CD4-positive, alpha-beta T cell treated with Interleukin-4 for 1 hour (primary cell): ENCODE data around the gene LHFPL2.
A peak's percentile ranks its signal among the peaks of the same experiment; 100 is the strongest.

ENCODE experiments used
- DNase-seq, 2 donors: peaks; one replicate each; pipeline ENCODE4 v3.0.0-alpha.2; 2020 to 2022

Gene LHFPL2

DNA sequence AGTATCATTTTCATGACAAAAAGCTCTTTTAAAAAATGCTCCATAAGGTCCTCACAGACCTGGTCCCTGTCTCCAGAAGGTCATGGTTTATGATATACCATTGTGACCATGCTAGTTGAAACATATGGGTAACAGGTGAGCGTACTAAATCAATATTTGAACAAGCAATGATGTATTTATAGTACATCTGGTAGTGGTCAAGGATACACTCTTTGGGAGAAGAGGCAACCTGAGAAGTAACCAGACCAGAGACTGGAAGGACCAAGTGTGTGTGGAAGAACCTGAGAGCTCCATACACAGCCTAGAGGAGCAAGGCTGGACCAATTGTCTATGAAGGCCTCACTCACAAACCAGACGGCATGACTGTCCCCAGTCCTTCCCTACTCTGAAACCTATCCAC lies 55.1 kb downstream of the LHFPL2 start:
- no peak for DNase-seq

DNA sequence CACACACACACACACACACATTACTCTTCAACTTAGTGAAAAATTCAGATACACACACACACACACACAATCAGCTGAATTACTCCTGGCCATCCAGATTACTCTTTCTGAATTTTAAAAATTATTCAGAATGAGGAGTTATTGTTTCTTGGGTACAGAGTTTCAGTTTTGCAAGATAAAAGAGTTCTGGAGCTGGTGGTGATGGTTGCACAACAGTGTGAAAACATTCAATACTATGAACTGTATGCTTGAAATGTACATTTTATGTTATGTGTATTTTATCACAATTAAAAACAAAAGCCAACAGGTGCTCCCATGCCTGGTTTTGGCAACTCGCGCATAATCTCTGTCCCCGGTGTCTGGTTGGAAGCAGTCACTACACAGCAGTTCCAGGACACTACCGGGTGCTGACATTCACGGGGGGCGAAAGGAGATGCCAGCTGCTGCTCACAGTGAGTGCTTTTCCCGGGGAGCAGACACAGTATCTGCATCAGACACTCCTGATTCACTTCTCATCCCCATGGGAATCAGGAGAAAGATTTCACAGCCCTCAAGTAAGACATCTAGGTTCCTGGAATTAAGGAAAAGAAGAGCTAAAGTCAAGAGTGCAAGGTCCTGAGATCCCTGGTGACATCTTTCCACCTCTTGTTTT lies 55.7 kb downstream of the LHFPL2 start:
- DNase-seq = no peak

DNA sequence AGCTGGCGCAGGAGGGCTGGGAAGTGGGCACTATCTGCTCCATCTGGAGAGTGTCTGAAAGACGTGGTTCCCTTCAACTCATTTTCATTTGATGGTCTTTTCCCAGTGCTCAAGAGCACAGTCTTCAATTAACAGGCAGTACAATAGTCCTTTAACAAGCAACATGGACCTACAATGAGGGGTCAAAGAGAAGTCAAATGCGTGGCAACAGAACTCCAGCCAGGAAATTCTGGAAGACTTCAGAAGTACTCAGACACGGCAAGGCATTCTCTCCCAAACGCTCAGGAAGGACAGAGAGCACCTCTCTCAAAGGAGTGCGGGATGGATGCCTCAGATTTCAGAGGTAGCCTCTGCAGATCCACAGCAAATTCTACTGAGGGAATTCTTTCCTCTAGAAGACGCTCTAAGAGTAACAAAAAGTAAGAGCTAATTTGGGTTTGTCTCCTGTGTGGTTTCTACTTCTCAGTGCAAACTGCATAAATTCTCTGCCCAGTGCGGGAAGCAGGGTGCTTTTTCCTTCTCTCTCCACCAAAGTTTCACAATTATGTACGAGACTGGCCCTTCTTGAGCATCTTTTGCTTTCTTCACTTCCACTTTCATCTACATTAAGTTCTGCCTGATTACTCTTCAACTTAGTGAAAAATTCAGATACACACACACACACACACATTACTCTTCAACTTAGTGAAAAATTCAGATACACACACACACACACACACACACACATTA lies 56.4 kb downstream of the LHFPL2 start:
- no peak for DNase-seq

DNA sequence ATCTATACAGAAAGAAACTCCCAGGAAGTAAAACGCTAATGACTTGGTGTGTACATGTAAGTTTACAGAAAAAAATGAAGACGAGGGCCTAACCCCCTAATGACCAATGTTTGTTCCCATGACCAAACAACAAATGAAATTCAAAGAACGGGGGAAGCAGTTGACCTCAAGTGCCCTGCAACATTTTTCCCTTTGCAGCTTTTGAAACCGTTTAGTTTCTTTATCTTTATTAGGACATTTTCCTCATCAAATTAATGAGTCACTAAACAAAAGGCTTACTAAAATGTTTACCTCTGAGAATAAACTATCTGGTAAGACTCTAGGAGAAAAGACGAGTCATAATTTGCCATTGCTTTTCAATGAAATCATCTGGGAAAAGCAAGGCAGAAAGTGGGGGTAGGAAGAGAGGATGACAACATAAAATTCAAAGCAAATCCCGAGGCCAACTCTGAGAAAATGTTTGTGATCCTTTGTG lies 57.4 kb downstream of the LHFPL2 start:
- DNase-seq = no peak

DNA sequence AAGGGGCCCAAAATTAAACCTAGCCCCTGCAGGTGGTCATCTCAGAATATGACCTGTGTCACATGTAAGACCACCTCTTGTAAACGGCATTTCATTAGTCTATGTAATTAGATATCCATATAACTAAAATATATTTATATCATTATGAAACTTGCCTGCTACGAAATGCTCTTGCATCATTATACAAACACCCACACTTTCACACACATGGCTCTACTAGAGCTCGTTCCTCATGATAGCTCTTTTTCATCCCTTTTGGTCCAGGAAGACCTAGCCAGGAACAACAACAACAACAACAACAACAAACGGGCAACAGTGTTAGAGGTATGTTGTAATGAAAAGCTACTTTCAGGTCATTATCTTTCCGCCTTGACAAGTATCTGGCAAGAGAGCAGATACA lies 58.6 kb downstream of the LHFPL2 start:
- no peak for DNase-seq

DNA sequence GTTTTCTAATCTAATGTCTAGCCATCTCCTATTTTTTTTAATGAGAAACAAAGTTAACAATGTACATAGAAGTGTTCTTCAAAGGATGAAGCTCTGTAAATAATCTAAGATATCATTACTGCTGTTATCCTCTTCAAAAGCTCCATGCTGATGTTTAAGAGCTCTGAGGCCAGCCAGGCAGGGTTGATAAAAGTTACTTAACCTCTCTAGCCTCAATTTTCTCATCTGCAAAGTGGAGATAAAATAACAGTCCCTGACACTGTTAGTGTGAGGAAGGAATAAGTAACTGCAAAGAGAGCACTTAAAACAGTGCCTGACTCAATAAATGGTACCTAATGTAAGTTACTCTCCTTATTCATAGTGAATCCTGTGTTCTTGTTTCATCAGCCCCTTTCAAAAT lies 60.1 kb downstream of the LHFPL2 start:
- DNase-seq = no peak

DNA sequence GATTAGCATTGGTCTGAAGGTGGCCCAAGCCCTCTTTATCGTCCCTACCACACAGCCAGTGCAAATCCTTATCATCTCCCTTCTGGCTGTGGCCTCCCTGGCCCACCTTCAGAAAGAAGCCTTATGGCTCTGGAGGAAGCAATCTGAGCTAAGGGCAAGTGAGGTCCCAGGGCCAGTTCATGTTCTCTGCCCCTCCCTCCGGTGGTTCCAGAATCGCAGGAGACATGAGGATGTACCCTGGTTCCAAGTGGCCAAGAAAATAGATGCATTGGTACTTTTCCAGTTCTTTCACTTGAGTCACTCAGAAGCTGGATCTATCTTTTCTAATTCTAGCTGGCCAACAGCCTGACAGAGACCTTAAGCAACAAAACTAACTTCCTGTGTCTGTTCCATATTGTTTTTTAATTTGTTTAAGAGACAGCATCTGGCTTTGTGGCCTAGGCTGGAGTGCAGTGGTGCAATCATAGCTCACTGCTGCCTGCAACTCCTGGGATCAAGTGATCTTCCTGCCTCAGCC lies 60.7 kb downstream of the LHFPL2 start:
- no peak for DNase-seq

DNA sequence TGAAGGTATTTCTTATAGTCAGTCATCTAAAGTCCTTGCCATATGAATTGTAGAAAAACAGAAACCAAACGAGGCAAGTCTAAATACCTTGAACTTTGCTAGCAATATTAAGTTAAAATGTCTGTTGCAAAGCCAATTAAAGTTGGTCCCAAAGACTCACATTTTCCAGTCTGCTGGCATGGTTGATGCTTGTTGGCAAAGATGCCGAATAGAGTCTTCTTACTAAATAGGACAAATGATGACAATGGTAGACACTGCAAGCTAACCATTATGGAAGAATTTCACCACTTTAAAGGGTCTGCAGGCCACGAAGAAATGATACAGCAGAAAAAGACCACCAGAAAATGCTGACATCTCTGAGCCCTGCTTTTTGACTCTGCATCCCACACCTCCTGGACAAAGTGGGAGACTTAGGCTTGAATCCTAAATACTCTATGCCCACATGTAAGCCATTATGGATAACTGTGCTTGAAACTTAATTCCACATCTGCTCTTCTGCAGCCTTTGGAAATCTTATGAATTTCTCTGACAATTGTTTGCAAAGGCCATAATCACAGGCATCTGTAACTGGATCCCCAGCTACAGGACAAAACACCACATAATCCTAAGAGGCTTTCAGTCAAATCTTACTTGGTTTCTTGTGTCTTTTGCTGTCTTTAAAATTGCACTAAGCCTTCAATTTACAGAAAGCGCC lies 61.3 kb downstream of the LHFPL2 start:
- no peak for DNase-seq

DNA sequence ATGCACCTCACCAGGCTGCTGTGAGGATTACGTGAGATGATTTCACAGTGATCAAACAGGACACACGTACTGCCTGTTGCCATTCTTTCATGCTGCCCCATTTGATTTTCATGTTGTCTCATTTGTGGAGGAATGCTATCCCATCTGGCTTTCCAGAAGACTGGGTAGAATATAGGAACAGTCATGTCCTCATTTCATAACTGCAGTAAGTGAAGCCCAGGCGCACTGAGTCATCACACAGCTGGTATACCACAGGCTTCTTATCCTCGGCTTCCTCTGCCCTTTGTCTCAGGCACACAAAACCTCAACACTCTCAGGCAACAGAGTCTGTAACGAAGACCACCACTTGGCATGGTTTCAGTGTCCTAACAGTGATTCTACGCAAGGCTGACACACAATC lies 62.3 kb downstream of the LHFPL2 start:
- DNase-seq = peak in 1 of 2 donors; percentile 25

DNA sequence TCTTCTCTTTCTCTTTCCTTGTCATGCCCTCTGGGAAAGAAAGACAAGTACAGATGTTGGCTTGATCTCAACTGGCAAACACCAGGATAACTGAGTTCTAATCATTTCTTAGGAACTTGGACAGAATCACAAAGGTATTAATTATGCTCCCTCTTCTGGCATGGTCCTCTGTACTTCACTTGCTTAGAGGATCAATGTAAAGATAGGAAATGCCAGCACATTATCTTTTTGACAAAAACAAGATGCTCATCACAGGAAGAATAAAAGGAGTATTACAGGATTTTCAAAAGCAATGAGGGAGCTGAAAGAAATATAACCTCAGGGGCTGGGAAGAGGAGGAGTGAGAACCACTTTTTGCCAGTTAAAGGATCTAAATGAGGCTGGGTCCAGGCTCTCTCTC lies 70.6 kb downstream of the LHFPL2 start:
- no peak for DNase-seq

DNA sequence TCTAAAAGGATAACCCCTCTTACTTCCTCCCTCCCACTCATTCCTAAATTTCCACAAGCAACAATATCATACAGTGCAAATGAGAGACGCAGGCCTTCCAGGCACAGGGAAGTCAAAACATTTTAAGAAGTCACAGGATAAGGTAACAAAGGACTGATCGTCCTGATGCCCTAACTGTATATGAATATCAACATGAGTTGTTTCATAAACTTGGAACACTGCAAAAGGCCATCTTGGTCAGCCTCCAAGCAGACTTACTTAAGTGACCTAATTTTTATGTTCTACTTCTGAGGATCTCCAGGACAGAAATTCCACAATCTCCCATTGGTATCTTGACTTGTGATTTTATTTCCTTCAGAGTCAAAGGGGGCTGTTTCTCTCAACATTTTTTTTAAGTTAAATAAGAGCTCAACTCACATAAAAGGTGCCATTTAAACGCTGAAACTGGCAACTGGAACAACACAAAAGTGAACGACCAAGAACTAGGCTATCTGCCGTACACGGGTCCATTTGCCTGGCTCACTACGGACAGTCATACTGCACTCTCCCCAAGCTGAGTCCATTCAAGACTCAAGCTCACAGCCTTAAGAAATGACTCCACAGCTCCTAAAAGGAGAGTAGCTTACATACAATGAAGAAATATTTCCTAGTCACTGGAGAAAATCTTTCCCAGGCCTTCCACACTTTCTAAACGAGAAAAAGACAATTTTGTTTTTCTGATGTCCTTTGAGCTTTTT lies 71.3 kb downstream of the LHFPL2 start:
- DNase-seq = no peak

DNA sequence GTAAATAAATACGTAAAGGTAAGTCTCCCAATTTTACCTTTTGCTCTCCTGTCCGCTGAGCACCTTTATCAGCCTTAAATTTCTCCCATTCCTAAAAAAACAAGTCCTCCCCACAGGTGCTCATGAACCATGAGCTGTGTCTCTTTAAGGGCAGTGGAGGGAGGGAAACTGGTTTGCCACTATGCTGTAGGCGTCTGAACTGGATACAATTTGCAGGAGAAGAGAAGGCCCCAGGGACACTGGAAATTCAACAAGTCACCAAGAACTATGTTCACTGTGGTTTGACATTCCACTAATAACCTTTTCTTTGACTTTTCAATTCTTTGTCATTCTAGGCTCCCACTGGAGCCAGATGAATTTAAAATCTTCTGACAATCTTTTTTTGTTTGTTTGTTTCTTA lies 72.2 kb downstream of the LHFPL2 start:
- DNase-seq = no peak

DNA sequence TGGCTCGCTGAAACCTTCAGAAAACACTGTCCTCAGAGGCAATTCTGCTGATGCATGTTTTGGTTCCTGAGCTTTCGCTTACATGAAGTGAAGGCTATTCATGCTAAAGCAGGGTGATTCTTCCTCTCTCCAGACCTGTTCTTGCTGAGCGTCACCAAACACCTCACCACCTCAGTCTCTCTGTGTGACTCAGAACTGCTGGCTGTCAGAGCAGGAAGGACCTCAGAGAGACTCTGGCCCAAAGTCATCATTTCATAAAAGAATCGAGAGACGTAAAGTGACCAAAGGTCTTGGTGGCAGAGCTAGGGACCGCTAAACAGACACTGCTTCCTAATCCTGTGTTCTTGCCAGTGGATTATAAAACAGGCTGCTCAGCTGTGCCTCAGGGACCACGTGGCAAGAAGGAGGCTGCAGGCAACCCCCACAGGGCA lies 73.8 kb downstream of the LHFPL2 start:
- no peak for DNase-seq

DNA sequence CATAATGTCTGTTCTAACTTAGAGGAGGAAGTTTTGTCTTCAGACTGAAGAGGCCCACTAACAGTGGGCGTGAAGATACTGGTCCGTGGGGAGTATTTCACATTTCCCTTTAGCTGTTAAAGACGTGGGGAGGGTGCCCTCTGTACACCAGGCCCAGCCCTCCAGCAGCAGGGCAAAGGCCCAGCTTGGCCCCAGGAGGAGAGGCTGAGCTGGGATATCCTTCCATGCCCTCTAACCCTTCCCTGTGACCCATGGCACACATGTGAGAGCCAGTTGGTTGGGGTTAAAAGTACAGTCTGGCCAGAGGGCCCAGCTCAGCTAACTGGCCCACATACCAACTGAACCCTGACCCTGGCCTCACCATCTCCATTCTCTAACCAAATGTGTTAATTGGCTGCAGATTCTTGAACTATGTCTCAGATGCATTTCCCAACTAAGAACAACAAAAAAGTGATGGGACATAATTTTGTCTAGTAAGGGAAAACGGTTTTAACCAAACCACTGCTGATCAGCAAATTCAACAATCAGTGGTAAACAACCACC lies 74.4 kb downstream of the LHFPL2 start:
- no peak for DNase-seq

DNA sequence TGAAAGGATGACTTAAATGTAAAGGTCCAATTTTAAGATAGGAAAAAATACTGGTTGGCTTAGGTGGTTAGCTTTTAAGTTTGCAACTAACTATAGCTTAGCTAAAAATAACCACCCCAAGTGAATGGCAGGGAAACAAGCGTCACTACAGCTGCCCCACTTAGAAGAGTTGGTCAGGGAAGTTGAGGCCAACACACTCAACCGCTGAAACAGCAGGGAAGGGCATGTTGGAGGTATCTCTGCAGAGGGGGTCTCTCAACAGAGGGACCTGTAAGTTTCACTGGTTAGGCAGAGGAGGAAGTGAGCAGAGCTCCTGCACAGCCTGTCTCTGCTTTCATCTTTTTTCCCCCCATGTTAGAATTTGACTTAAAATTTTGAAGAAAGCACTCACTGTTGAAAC lies 75.3 kb downstream of the LHFPL2 start:
- no peak for DNase-seq

DNA sequence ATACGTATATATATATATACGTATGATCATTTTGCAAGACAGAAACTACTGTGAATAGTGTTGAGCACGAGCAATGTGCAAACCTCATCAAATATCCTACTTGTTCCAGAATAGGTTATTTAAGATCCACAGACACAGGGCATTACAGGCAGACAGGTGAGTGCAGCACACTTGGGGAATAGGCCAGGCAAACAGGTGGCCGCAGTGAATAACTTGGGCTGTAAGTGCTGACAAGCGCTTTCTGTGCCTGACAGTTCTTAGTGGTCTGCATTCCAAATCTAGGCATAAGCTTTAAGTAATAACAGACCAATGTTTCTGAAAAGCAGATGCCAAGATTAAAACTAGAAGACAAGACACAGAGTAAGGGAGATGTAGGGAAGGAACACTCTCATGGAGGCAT lies 77.9 kb downstream of the LHFPL2 start:
- DNase-seq = no peak

DNA sequence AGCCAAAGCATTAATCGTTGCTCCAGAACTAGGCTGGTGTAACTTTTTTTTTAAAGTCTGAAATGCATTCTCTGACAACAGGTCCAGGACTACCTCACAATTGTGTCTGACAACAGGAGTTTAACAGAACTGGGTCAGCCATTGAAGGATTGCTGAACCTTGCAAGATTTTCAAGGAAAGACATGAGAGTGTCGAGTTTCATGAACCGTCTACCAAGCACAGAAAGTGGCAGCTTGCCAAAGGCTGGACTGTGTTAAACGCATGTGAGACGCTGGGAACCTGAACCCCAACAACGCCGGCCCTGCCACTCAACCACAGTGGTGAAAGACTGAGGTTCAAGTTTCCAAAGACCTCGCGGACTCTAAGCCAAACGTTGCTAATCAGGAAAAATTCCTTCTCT lies 79.1 kb downstream of the LHFPL2 start:
- no peak for DNase-seq

DNA sequence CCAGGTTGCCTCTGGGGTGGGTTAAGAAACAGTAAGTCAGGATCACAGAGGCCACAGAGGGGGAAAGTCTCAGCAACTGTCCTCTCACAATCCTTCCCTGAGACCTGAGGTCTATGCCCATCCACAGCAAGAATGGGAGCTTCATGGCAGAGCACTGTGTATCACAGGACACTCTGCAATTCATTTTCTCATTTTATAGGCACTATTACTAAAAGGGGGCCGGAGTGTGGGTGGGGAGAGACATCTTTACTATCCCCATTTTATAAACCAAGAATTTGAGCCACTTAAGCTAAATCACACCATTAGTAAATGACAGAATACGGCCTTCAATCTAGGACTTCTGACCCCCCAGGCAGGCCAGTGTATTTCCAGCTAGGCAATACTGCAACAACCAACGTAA lies 79.9 kb downstream of the LHFPL2 start:
- DNase-seq = no peak

DNA sequence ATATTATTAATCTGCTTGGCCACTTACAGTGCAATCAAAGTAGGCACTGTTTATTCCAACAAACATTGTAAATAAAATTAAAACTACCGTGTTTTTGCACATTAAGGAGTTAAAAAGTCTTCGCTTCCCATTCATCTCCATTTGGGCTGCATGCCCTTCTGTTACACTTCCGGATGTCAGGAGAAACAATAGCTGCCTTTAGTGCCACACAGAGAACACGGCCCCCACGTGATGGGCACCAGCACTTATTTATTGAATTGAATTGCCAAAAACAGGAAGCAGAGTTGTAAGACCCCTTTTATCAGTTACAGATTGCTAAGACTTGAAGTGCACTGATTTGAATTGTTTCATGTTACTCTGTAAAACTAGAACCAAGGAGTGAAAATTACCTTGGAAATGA lies 80.4 kb downstream of the LHFPL2 start:
- DNase-seq = no peak

DNA sequence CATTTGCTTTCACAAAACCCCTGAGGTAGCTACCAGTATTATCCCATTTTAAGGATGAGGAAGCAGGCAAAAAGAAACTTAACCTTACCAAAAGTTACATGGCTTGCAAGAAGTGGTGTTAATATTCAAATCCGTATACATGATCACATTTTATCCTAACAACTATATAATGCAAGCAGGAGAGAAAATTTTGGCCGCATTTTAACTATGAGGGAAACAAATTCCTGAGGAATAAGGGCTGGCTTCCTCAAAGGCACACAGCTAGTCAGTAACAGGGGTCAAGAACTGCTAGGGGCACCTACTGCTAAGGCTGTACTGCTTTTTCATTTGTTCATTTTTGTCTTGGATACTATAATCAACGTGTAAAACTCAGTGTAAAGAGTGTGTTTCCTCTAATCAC lies 81.0 kb downstream of the LHFPL2 start:
- no peak for DNase-seq

DNA sequence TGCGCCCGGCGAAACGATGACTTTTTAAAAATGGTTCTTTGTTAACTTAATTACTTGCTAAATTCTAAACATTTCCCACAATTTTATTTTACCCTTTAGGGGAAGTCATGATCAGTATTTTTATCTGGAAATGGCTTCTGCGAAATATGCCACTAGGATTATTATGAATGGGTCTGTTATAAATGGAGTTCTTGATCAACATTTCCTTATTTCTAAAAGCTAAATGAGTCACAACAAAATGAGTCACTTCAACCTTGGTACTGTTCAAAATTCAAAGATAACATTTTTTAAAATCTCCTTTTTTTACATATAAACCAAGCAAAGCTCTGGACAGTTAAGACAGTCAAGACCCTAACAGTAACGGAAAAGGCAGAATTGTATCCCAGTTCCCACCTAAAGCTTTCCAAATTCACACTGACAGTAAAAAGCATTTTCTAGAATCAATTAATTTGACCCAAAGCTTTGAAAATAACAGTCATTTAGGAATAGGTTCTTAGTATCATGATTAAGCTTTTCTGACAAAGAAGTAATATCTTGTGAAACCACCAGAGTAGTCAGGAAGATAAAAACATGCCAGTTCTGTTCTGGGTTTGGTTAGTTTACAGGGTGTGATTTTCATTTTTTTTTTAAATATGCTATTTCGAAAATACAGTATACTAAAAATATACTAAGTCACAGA lies 81.7 kb downstream of the LHFPL2 start:
- no peak for DNase-seq

DNA sequence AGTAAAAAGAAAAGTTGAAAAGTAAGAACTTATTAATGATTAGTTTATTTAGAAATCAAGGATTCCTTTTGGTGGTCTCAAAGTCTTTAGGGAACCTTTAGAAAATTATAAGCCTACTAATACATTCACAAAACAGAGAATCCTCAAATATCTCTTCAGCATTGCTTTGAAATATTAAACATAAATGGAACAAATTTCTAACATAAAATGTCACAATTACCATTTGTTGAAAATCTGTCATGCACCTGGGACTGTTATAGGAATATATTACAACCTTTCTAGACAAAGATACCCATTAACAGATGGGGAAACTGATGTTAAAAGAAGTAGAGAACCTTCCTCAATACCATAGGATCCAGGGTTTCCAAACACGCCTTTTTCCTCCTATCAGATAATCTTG lies 83.2 kb downstream of the LHFPL2 start:
- DNase-seq = no peak
